ENCODE measurements around the gene ARHGAP19. TPM values are rescaled to one million over a fixed set of nuclear protein-coding genes. Genes with fewer than 3 reads are reported as not detected.

ARHGAP19 gene
- total and polyA plus RNA-seq, 9 of the 15 experiments (the other 6 are each of a cell fraction or from before 2014, with no cell fraction given) = 14.8 to 49.5 (median 26.8) TPM

- TF ChIP-seq ZNF57 (CRISPR knock-in tag; IDR thresholded peaks at IDR 0.05) = no peak
Observed at GRCh38 chr10:97224483-97225435, 67.7 kb downstream of the ARHGAP19 start (continued).

- DNase-seq (ENCODE audit: extremely low read depth in 1 of 4, low spot score in 3 of 4) (peak; percentile 63 to 83 (median 74)), FAIRE-seq (peak; percentile 84), ATAC-seq (peak; percentile 99)
- H3K4me2 ChIP-seq (ENCODE audit: insufficient read depth, low read length) = peak overlapping the region; percentile 38
- 2% methylated on average over 6 of the region's 6 CpGs for WGBS (ENCODE audit: insufficient coverage, low coverage, missing lambda C conversion rate)
- no peaks in the 10 kb centered on the region for H3K79me2 ChIP-seq (ENCODE audit: control insufficient read depth, insufficient read depth, low read length)
- H3K9ac ChIP-seq (ENCODE audit: insufficient read depth in 1 of 2, low read depth in 2 of 2, low read length in 2 of 2) = peak overlapping the region in 1 of 2 experiments; percentile 28; a peak in 2 of 4 replicates
- peaks cover 31% of the 10 kb centered on the region; the same call in 2 of the 3 replicates for H3K36me3 ChIP-seq (ENCODE audit: control insufficient read depth, insufficient read depth, low read length)
- peaks cover 3 to 14% of the 10 kb centered on the region in 2 experiments; a peak in 4 of 5 replicates for H3K4me1 ChIP-seq (replicated peaks in 1 of 2; ENCODE audit: control insufficient read depth in 2 of 2, insufficient read depth in 2 of 2, low read length in 2 of 2)
- in situ Hi-C loops (cut with MboI) (no loop called here), intact Hi-C loops (cut with micrococcal nuclease) (no loop called here)
- CTCF ChIA-PET (ENCODE audit: low intra/inter-chr PET ratio) = interaction anchor here (0.7 to 1.0 kb wide), 3 partner anchors 12 to 150 kb away, joined by 3 read pairs; no protein-coding TSS in a partner anchor
- BruUV-seq (replicated peaks) = no TSS peak
- POLR2A ChIA-PET = interaction anchor here (1.0 kb wide), 1 partner anchor 12 kb away, joined by 5 read pairs; no protein-coding TSS in a partner anchor
- H3K9me1 ChIP-seq (ENCODE audit: control insufficient read depth, insufficient read depth, low read length) = peaks cover 5% of the 10 kb centered on the region
- peaks cover 9% of the 10 kb centered on the region; the same call in 1 of the 2 replicates for H4K20me1 ChIP-seq (replicated peaks; ENCODE audit: control insufficient read depth, insufficient read depth, low read length)
- peak overlapping the region; percentile 52; the same call in 2 of the 3 replicates for H3K27ac ChIP-seq (ENCODE audit: extremely low read depth, low read depth, low read length)
- H2AFZ ChIP-seq (ENCODE audit: low read depth, low read length) = 0 out of 2 replicates have a peak overlapping the region, but pooled peaks have one; percentile 37
- H3K4me3 ChIP-seq = no peak overlapping the region
- H3K9me3 ChIP-seq (replicated peaks; ENCODE audit: control insufficient read depth, insufficient read depth, low read depth, low read length) = no peaks in the 10 kb centered on the region
- H3K27me3 ChIP-seq (ENCODE audit: control insufficient read depth in 2 of 2, insufficient read depth in 2 of 2, low read length in 2 of 2) = no peaks in the 10 kb centered on the region
- no peak for TF ChIP-seq SREBF2 (CRISPR knock-in tag; IDR thresholded peaks at IDR 0.05)
- no peak for TF ChIP-seq CEBPG (CRISPR knock-in tag; IDR thresholded peaks at IDR 0.05)
- TF ChIP-seq CEBPG (tag; conservative IDR thresholded peaks at IDR 0.05 in 1 of 2, IDR thresholded peaks at IDR 0.05 in 1 of 2) = no peak
- no peak for TF ChIP-seq ZNF586 (CRISPR knock-in tag; conservative IDR thresholded peaks at IDR 0.05)
- TF ChIP-seq MGA (IDR thresholded peaks at IDR 0.05) = 0 out of 2 replicates have a peak, but pooled peaks have one; percentile 15
Observed at GRCh38 chr10:97222326-97222961, 70.0 kb downstream of the ARHGAP19 start.

All from K562 (cell line).